Nephron (organoid): ENCODE results near the gene ZBTB16.

Experiments used
- H3K27ac Mint-ChIP-seq, 3 experiments: 2 replicates each; pipeline ENCODE4 v1.8.0; 2020; ENCODE audit warnings: mixed read lengths in 3 of 3, mild to moderate bottlenecking in 2 of 3, moderate library complexity in 1 of 3
- H3K27me3 Mint-ChIP-seq: 2 replicates; pipeline ENCODE4 v1.8.0; 2021; ENCODE audit warnings: low read depth, mild to moderate bottlenecking, moderate library complexity, mixed read lengths
- H3K36me3 Mint-ChIP-seq: 2 replicates; pipeline ENCODE4 v1.8.0; 2020; ENCODE audit warnings: low read depth, mixed read lengths
- H3K4me1 Mint-ChIP-seq: 2 replicates; pipeline ENCODE4 v1.8.0; 2020; ENCODE audit warnings: mixed read lengths
- H3K4me3 Mint-ChIP-seq, 3 experiments: 2 replicates each; pipeline ENCODE4 v1.8.0; 2020; ENCODE audit warnings: mild to moderate bottlenecking in 3 of 3, mixed read lengths in 3 of 3, moderate library complexity in 2 of 3
- H3K9me3 Mint-ChIP-seq: 2 replicates; pipeline ENCODE4 v1.8.0; 2020; ENCODE audit warnings: mixed read lengths
- CTCF ChIP-seq, 3 experiments: fragments of 200-600 bp; sonication (generic); IDR thresholded peaks; one replicate each; pipeline ENCODE4 v1.5.0; 2021; ENCODE audit warnings: antibody characterized with exemption in 3 of 3; ENCODE audit not compliant: unreplicated experiment in 3 of 3

Gene ZBTB16

GRCh38 chr11:114188851-114189570 is 129.5 kb downstream of the ZBTB16 start:
- H3K4me3 Mint-ChIP-seq, result no peak overlapping the region
- H3K36me3 Mint-ChIP-seq, result peaks cover 25% of the 10 kb centered on the region
- peaks cover 9% of the 10 kb centered on the region for H3K4me1 Mint-ChIP-seq
- H3K27me3 Mint-ChIP-seq, result peaks cover 31% of the 10 kb centered on the region
- H3K9me3 Mint-ChIP-seq, result peaks cover 13% of the 10 kb centered on the region
- no peak overlapping the region for H3K27ac Mint-ChIP-seq
- TF ChIP-seq CTCF (IDR thresholded peaks at IDR 0.05; ENCODE audit: unreplicated experiment in 3 of 3), result no peak

- peaks cover 13% of the 10 kb centered on the region for H3K9me3 Mint-ChIP-seq
- no peak for TF ChIP-seq CTCF (IDR thresholded peaks at IDR 0.05; ENCODE audit: unreplicated experiment in 3 of 3)
Measured at GRCh38 chr11:114190630-114191029, 131.1 kb downstream of the ZBTB16 start.

GRCh38 chr11:114191893-114192292 is 132.4 kb downstream of the ZBTB16 start:
- Mint-ChIP-seq H3K27ac (no peak overlapping the region), H3K9me3 (peaks cover 13% of the 10 kb centered on the region), H3K4me1 (peaks cover 29% of the 10 kb centered on the region), H3K4me3 (no peak overlapping the region), H3K27me3 (peaks cover 18% of the 10 kb centered on the region), H3K36me3 (peaks cover 20% of the 10 kb centered on the region)
- no peak for TF ChIP-seq CTCF (IDR thresholded peaks at IDR 0.05; ENCODE audit: unreplicated experiment in 3 of 3)

More at GRCh38 chr11:114190630-114191029, 131.1 kb downstream of the ZBTB16 start:
- H3K4me1 Mint-ChIP-seq, result peaks cover 25% of the 10 kb centered on the region
- H3K36me3 Mint-ChIP-seq, result peaks cover 25% of the 10 kb centered on the region
- H3K27ac Mint-ChIP-seq, result no peak overlapping the region
- H3K27me3 Mint-ChIP-seq, result peaks cover 25% of the 10 kb centered on the region
- no peak overlapping the region for H3K4me3 Mint-ChIP-seq

GRCh38 chr11:114192841-114193389 is 133.4 kb downstream of the ZBTB16 start:
- Mint-ChIP-seq H3K4me1 (peaks cover 39% of the 10 kb centered on the region), H3K9me3 (peaks cover 13% of the 10 kb centered on the region), H3K4me3 (no peak overlapping the region), H3K27ac (no peak overlapping the region), H3K36me3 (peaks cover 15% of the 10 kb centered on the region), H3K27me3 (peaks cover 20% of the 10 kb centered on the region)
- peak in 1 of 3 experiments; percentile 8 for TF ChIP-seq CTCF (IDR thresholded peaks at IDR 0.05; ENCODE audit: unreplicated experiment in 3 of 3)

- TF ChIP-seq CTCF (IDR thresholded peaks at IDR 0.05; ENCODE audit: unreplicated experiment in 3 of 3), result no peak
- H3K27me3 Mint-ChIP-seq, result peaks cover 19% of the 10 kb centered on the region
- H3K4me1 Mint-ChIP-seq, result peaks cover 50% of the 10 kb centered on the region
- peaks cover 11% of the 10 kb centered on the region for H3K9me3 Mint-ChIP-seq
- H3K27ac Mint-ChIP-seq, result peak overlapping the region in 1 of 3 experiments; percentile 24
- peaks cover 8% of the 10 kb centered on the region for H3K36me3 Mint-ChIP-seq
- no peak overlapping the region for H3K4me3 Mint-ChIP-seq
Measured at GRCh38 chr11:114193730-114194679, 134.5 kb downstream of the ZBTB16 start.
